ENCODE results near the gene ZFR2.
"Not testable (repeated sequence)": the region's sequence is repeated elsewhere in the genome, so short reads cannot be mapped to it uniquely, and the experiment has no call there.

ZFR2 gene

DNA sequence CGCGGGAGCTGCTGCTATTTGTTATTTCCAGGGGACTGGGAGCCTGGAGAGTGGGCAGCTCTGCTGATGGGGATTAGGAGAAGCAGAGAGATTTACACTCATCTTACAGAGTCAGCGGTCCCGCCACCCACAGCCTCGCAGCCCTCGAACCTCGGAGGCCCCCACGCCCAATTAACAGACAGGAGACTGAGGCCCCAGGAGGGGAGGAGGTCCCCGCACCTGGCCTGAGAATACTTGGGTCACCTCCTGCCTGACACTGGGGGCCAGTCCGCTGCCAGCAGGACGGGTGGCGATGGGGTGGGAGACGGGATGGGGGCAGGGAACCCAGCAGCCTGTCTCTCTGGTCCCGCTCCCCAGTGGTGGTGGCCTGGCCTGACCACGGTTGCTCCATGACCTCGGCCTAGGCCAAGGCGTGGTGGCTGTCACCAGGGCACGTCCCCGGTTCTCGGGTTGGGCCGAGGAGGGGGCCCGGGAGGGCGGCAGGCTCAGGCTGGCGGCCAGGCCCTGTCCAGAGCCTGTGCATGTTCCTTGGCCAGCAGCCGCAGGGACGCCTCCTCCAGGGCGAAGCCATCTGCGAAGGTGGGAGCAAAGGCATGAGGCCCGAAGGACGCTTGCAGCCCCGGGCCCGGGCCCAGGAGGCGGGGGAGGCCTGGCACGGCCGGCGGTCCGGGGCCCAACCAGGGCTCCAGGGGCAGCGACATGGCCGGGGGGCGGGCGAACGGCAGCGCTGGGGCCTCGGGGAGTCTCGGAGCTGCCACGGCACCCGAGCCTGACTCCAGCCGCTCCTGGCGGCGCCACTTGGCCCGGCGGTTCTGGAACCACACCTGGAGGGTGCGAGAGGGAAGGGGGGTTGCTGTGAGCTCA is 98.5 kb downstream of the ZFR2 start:
- no peak for DNase-seq

GRCh38 chr19:3769494-3769893 is 99.3 kb downstream of the ZFR2 start:
- DNase-seq: no peak

GRCh38 chr19:3768748-3769099 is 100.1 kb downstream of the ZFR2 start:
- DNase-seq: no peak

DNA sequence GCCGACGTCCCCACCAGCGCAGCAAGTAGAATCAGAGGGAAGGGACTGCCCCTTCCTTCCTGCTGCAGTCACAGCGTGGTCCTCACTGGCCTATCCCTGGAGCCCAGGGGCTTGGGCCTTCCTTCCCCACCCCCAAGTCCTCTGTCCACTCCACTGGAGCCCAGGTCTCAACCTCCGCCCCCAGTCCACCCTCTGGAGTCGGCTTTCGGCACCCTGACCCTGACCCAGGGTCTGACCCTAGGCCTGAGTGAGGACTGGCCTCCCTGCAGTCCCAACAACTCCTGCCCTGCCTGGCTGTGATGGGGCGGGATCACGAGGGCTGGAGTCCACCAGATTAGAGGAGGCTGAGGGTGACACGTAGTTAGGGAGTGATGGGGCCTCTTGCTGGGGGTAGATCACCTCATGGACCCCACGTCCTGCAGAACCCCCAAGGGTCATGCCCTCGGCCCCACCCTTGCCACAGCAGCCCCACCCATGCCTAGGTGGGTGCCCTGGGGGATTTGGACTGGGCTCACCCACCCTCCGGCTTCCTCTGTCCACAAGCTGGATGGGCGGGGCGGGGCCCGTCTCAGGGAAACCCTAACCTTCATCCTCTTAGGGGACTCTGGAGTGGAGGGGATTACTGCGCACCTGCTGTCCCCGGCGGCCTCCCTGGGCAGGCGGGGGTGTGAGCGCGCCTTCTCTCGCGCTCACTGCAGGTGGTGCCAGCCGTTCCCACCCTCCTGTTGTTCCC is 100.7 kb downstream of the ZFR2 start:
- no peak for DNase-seq

DNA sequence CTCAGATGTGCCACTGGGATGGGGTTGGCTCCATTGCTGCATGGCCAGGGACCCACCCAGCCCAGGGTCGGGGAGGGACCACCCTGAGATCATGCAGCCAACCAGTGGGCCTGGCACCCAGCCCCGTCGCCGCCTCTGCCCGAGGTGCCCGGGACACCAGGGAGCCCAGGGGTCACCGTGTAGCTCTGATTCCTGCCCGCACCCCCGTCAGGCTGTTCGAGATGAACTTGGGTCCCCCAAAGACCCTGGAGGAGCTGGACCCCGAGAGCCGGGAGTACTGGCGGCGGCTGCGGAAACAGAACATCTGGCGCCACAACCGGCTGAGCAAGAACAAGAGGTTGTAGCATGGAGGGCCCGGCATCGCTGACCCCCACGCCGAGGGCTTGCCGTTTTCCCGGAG is 101.8 kb downstream of the ZFR2 start:
- DNase-seq: no peak

DNA sequence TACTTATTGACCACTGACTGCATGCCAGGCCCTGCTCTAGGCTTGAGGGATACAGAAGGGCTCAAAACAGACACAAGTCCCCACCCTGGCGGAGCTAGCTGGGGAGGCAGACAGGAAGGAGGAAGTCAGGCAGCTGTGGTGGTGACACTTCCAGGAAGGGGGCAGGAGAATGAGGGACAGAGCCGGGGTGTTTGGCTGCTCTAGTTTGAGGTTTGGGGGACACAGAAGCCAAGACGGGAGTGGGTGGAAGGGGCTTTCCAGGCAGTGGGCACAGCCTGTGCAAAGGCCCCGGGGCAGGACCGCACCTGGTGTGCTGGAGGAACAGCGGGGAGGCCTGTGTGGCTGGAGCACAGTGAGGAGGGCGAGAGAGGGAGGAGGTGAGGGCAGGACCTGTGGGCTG is 102.3 kb downstream of the ZFR2 start:
- DNase-seq: no peak

- DNase-seq: not testable (repeated sequence)
Observed at GRCh38 chr19:3765757-3766156, 103.1 kb downstream of the ZFR2 start.

DNA sequence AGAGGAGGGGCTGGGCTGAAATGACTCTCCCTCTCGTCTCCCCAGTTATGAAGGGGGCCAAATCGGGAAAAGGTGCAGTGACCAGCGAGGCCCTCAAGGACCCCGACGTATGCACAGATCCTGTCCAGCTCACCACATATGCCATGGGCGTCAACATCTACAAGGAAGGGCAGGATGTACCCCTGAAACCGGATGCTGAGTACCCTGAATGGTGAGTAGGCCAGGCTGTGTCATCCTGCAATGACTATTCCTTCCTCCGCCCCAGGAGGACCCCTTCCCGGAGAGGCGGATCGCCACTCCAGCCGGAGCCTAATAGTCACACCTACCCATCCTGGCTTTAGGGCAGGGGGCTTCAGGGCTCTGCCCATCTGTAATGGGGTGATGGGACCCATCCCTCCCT is 103.7 kb downstream of the ZFR2 start:
- no peak for DNase-seq

DNA sequence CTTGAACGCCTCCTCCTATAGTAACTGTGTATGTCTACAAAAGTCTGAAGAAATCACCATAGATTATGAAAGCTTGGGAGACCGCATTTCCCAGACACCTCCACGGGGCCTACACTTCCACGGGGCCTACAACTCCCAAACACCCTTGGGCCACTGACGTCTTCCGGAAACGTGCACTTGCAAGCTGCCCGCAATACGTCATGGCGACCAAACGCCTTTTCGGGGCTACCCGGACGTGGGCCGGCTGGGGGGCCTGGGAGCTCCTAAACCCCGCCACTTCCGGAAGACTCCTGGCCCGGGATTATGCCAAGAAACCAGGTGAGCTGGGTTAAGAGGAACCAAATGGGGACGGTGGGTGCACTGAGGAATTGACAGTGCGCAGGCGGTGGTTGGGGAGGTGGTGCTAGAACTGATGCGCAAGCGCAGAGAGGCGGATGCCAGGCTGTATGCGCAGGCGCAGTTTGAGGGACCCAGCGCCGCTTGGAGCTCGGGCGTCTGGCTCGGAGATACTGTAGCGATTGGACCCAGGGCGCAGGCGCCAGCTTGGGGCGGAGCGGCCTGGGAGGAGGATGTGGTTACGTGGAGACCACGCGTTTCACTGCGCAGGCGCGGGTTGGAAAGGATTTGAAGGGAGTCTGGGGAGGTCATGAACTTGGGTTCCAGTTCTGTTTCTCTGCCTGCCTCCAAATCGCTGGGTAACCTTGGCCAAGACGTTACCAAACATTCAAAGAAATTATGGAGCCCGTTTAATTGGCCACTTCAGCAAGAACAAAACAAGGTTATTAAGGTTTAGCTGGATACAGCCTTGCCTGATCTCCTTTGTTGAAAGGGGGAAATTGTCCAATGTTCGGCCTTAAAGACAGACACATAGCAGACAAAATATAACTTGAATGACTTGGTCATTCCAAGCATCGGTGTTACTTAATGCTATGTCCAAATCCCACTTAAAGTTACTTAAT is 106.1 kb downstream of the ZFR2 start, which contains the start of gene MRPL54:
MRPL54 (plus strand) TSS at position 182 of the 959 bp plus-strand sequence; CDS start at position 201, 19 bp downstream.
- peak; percentile 95 to 98 (median 97) for DNase-seq

DNA sequence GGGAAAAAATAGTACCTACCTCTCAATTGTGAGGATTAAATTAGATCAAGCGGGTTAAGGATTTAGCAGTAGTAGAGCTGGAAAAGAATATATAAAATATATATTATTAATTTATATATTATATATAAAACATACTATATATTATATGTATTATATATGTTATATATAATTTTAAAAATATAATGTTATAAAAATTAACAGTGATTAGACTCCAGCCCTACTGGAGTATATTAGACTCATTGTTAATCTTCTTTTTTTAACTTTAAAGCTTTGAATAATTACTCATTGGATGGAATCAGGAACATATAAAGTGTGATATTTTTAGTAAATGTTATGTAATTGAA is 106.7 kb downstream of the ZFR2 start:
- DNase-seq: no peak

- DNase-seq: peak; percentile 86 to 97 (median 90)
Observed at GRCh38 chr19:3761382-3762129, 107.3 kb downstream of the ZFR2 start, which contains the start of gene APBA3. Gene APBA3, minus strand, starts transcription at chr19:3761692. Its CDS starts 1,428 bp downstream, at chr19:3760264.

DNA sequence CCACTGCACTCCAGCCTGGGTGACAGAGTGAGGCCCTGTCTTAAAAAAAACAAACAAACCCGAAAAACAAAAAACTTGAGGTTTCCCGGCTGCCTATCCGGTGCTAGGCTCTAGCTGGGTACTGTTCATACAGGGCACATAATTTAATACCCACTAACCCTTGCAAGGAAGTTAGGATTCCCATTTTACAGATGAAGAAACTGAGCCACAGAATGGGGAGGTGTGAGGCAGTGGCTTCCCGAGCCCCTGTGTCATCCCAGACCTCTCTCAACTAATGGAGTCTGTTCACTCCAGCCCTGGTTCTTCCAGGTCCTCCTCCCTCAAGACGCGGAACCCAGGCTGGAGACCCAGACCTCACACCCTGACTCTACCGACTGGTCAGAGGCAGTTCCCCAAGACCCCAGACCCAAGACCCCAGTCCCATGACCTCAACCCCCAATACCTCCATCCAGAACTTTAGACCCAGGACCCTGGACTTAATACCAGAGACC is 107.9 kb downstream of the ZFR2 start:
- no peak for DNase-seq

DNA sequence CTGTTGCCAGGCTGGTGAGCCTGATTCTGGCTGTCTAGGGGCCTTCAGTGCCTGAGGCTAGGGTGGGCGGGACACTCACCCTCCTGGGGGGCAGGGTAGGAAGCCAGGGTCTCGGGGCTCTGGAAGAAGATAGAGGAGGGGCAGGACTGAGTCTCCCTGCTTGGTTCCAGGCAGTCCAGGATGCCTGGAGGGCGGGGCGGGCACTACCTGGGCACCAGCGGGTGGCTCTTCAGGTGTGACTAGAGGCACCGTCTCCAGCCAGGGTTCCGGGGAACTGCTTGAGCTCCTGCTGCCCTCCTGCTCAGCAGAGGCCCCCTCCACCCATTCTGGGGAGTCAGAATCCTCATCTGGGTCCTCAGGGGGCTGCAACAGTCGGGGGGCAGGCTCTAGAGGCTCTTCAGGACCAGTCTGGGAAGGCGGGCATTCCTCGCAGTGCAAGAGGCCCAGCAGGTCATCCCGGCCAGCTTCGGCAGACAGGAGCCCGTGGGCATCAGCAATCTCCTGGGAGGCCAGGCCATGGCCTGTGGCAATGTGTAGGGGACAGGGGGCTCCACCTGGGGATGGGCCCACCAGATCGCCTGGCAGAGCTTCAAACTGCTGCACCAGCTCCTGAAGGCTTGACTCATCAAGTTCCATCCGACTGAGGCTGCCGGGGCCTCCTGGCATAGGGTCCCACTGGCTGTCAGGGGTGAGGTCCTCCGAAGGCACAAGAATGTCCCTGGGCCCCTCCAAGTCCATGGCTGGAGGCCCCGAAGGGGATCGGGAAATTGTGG is 109.2 kb downstream of the ZFR2 start:
- DNase-seq: no peak

GRCh38 chr19:3758297-3758696 is 110.5 kb downstream of the ZFR2 start:
- not testable (repeated sequence) for DNase-seq

- not testable (repeated sequence) for DNase-seq
Observed at GRCh38 chr19:3757705-3758104, 111.1 kb downstream of the ZFR2 start.
